Measurements from ENCODE around the gene ADGRV1.

DNA sequence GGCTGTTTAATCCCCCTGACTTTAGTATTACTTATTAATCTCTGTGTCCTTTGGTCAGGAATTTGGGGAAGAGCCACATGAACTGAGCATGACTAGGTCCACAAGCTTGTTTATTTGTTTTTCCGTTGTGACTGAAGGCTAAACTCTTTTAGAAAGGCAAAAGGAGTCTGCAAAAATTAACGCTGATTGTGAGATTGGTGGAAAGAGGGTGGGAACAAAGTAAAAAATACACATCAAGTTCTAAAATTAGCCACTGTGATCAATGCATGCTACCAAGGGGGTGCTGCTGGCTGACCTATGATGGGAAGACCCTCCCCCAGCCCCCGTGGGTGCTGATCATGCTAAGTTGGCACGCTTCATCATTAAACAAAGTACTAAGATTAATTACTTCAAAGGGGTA lies 356.8 kb downstream of the ADGRV1 start:
- TF ChIP-seq, protein P1, sequence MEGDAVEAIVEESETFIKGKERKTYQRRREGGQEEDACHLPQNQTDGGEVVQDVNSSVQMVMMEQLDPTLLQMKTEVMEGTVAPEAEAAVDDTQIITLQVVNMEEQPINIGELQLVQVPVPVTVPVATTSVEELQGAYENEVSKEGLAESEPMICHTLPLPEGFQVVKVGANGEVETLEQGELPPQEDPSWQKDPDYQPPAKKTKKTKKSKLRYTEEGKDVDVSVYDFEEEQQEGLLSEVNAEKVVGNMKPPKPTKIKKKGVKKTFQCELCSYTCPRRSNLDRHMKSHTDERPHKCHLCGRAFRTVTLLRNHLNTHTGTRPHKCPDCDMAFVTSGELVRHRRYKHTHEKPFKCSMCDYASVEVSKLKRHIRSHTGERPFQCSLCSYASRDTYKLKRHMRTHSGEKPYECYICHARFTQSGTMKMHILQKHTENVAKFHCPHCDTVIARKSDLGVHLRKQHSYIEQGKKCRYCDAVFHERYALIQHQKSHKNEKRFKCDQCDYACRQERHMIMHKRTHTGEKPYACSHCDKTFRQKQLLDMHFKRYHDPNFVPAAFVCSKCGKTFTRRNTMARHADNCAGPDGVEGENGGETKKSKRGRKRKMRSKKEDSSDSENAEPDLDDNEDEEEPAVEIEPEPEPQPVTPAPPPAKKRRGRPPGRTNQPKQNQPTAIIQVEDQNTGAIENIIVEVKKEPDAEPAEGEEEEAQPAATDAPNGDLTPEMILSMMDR (IDR thresholded peaks at IDR 0.05), result no peak
- no peak for TF ChIP-seq ZFX (IDR thresholded peaks at IDR 0.05; ENCODE audit: borderline replicate concordance)

Data from 22Rv1 (cell line).